ENCODE measurements around the gene NUP35. TPM values are rescaled to one million over a fixed set of nuclear protein-coding genes. Genes with fewer than 3 reads are reported as not detected.

Gene NUP35, protein sequence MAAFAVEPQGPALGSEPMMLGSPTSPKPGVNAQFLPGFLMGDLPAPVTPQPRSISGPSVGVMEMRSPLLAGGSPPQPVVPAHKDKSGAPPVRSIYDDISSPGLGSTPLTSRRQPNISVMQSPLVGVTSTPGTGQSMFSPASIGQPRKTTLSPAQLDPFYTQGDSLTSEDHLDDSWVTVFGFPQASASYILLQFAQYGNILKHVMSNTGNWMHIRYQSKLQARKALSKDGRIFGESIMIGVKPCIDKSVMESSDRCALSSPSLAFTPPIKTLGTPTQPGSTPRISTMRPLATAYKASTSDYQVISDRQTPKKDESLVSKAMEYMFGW
- 25.7 and 31.1 TPM in 2 replicates for total RNA-seq (2014; rRNA removed; shearing (Covaris generic); ENCODE audit: low replicate concordance)

DNA sequence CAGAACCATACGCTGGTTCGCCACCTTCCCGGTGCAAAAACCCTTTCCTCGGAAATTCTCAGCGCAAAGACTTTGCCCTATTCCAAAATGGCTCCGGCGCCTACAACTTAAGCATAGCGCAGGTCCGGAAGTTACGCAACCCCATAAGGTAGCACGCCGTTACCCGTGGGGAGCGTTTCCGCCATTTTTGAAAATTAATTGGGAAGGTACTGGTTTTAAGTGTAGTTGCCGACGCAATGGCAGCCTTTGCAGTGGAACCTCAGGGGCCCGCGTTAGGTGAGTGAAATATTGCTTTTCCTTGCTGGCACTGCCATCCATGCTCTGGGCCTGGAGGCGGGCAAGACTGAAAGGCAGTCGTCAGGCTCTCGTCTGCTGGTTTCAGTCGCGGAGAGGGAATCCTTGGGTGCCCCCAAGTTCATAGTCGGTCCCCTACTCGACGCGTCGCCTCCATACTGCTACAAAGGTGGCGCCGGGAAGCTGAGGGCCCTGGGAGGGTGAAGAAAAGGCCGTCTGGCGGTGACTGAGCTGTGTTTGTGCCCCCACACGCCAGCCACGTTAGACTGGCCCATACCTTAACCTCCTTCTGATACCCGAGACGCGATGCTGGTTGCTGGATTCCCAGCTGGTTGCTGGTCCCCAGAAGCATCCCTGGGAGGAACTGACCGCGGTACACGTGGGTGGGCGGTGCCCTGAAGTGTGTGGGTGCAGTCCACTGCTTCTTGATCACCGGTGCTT is at the start of gene NUP35:
NUP35 (plus strand) TSS at position 222 of the 735 bp plus-strand sequence; CDS start at position 237, 15 bp downstream.
- Histone ChIP-seq H3K36me3 (peaks cover 7% of the 10 kb centered on the region), H3K4me3 (peak within 1 kb of the TSS; percentile 90), H3K27me3 (no peaks in the 10 kb centered on the region), H3K9me3 (no peaks in the 10 kb centered on the region)
- peak; percentile 85 for DNase-seq

DNA sequence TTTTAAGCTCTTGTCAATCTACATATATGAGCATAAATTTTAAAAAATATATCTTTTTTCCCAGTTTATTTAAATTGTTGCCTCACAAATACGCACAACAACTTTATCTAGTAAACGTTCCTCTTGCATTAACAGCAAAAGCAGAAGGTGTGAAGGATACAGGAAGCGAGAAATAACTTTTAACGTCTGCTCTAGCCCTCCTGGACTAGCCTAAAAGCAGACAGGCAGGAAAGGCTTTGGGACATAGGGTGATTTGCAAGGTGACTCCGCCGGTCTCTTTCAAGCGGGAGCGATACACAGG is 46.1 kb upstream of the NUP35 start:
- H3K36me3 ChIP-seq: no peaks in the 10 kb centered on the region
- no peaks in the 10 kb centered on the region for H3K27me3 ChIP-seq
- peak overlapping the region; percentile 63 for H3K4me3 ChIP-seq
- no peaks in the 10 kb centered on the region for H3K9me3 ChIP-seq
- peak; percentile 6 for DNase-seq

DNA sequence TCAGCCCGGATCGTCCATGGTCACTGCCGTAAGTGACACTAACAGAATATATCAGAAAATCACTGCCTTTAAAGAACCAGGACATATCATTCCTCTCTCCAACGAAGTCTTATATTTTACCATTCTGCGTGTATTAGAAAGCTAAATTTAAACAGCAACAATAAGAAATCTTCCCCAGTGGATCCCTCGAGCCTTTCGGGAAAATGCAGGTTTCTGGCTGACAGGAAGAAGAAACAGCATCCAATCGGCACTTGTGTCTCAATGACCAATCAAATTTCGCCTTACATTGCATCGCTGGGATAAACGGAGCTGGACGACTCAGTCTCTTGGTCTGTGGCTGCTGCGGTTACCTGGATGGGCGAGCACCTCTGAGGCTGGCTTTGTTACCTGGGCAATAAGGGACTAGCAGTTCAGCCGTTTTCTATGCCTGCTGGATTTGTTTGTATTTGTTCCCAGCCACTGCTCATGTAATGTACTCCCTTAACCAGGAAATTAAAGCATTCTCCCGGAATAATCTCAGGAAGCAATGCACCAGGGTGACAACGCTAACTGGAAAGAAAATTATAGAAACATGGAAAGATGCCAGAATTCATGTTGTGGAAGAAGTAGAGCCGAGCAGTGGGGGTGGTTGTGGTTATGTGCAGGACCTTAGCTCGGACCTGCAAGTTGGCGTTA is 45.6 kb upstream of the NUP35 start, which contains the start of gene DUSP19:
DUSP19 (plus strand) TSS at position 284 of the 675 bp plus-strand sequence; CDS start at position 471, 187 bp downstream.
- no peaks in the 10 kb centered on the region for H3K9me3 ChIP-seq
- H3K36me3 ChIP-seq: no peaks in the 10 kb centered on the region
- peak within 1 kb of the TSS; percentile 63 for H3K4me3 ChIP-seq
- DNase-seq: peak; percentile 77
- no peaks in the 10 kb centered on the region for H3K27me3 ChIP-seq

DNA sequence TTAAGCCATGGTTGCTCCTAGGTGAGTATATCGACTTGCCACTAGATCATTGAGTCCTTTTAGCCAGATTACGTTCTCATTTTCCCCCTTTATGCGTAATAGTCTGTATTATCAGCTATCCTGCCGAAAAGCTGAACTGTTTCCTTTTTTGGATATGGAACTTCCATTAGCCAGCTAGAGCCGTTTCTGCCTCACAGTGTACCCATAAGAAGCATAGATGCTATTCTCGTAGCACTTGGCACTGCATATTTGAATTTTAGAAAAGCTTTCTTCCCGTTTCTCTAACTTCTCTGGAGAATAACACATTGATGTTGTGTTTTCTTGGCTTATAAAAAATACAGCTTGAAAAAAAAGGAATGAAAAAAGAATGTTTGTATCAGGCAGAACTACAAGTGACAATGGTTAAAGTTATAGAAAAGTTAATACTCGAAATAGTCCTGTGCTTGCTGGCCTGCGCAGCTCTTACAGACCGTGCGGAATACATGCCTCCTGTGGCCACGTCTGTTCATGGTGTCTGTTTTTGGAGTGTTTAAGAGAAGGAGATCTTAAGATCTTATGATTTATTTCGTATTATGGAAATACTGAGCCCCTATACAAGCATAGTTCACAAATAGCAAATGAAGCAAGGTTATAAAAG is 45.0 kb upstream of the NUP35 start:
- no peaks in the 10 kb centered on the region for H3K27me3 ChIP-seq

DNA sequence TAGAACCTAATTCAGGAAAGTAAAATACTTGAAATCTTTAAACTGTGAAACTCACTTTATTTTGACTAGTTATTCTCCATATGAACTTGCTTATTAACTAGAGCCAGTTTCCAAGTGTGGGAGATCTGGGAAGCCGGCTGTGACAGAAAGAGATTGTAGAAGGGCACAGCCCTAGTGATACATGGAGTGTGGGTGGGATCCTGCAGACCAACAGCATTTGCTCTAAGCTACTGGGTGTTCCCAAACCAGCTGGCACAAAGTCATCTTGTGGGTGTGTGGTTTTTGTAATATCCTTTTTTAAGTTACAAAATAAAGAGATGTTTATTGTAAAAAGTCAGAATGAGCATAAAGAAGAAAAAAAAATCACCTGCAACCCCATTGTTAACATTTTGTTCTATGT is 42.3 kb upstream of the NUP35 start:
- no peak for DNase-seq
- H3K27me3 ChIP-seq: no peaks in the 10 kb centered on the region
- no peak overlapping the region for H3K4me3 ChIP-seq
- no peaks in the 10 kb centered on the region for H3K36me3 ChIP-seq
- no peaks in the 10 kb centered on the region for H3K9me3 ChIP-seq

More for the DNA sequence above, 45.0 kb upstream of the NUP35 start:
- Histone ChIP-seq H3K4me3 (peak overlapping the region; percentile 63), H3K36me3 (no peaks in the 10 kb centered on the region), H3K9me3 (no peaks in the 10 kb centered on the region)
- no peak for DNase-seq

DNA sequence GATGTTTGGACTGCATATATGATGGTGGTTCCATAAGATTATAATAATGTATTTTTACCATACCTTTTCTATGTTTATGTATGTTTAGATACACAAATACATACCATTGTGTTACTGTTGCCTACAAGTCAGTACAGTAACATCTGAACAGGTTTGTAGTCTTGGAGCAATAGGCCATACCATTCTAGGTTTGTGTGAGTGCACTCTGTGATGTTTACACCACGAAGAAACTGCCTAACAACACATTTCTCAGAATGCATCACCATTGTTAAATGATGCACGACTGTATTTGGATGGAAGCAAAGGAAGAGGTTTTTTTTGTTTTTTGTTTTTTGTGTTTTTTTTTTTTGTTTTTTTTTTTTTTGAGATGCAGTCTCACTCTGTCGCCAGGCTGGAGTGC is 36.2 kb upstream of the NUP35 start:
- H3K9me3 ChIP-seq: no peaks in the 10 kb centered on the region
- H3K36me3 ChIP-seq: no peaks in the 10 kb centered on the region
- H3K27me3 ChIP-seq: no peaks in the 10 kb centered on the region
- no peak overlapping the region for H3K4me3 ChIP-seq
- DNase-seq: no peak

DNA sequence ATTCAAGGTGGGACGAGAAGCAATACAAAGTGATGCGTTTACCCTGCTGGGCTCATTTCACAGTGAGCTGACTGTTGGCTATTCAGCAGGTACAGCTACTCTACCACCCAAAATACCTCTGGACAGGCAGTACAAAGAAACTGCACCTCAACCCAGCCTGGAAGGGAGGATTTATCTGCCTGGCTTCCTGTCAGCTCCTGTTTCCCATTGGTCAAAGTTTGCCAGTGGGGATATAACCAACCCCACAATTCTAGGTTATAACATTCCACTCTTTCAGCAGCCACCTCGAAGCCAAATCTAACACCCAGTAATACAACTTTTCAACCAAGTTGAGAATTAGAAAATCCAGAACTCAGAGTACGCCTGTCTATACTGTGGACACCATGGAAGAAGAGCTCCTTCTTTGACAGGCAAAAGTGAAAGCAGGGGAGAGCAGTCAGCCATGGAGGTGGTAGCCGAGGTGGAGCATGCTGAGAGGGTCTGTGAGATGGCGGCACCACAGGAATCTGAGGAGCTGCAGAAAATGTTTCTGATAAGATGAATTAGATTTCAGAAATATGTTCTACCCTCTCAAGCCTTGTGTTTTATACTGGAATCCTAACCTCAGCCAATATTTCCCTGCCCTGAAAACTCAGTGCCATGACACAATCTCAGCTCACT is 34.9 kb upstream of the NUP35 start:
- Histone ChIP-seq H3K36me3 (no peaks in the 10 kb centered on the region), H3K9me3 (no peaks in the 10 kb centered on the region), H3K4me3 (no peak overlapping the region), H3K27me3 (no peaks in the 10 kb centered on the region)
- no peak for DNase-seq

DNA sequence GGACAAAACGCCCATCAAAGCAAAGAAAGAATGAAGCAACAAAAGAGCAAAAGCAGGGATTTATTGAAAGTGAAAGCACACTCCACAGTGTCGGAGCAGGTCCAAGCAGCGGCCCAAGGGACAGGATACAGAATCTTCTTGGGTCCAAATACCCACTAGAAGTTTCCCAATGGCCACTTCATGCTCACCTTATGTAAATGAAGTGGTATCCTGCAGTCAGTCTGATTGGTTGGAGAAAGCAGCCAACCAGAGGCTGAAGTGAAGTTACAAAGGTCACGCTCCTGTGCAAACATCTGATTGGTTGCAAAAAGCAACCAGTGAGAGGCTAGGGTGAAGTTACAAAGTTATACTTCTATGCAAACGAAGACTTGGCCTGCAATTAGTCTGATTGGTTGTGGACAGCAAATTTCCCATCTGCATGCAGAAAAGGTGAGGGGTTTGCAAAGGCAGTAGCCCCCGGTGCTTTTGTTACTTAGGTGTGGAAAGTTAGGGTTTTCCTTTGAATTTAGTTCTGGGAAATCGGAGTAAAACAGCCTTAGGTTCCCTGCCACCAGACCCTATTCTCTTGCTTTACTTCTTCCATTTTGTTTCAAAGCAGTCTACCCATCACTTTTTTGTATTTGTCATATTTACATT is 32.8 kb upstream of the NUP35 start:
- H3K4me3 ChIP-seq: no peak overlapping the region
- H3K36me3 ChIP-seq: no peaks in the 10 kb centered on the region
- H3K27me3 ChIP-seq: no peaks in the 10 kb centered on the region
- DNase-seq: no peak
- H3K9me3 ChIP-seq: no peaks in the 10 kb centered on the region

DNA sequence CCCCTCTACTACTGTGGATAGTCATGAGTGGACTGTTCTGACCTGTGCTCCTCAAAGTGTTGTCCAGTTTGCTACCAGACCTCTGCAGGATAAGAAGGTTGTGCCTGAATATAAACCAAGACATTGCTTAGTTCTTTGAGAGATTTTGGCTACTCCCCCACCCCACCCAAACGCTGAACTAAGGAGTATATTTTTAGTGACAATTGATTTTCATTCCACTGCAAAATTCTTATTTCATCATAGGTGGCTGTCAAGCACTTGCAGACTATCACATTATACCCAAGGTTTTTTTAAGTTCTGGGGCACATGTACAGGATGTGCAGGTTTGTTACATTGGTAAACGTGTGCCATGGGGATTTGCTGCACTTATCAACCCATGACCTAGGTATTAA is 32.3 kb upstream of the NUP35 start:
- DNase-seq: no peak
- no peaks in the 10 kb centered on the region for H3K27me3 ChIP-seq
- H3K36me3 ChIP-seq: no peaks in the 10 kb centered on the region
- H3K9me3 ChIP-seq: no peaks in the 10 kb centered on the region
- no peak overlapping the region for H3K4me3 ChIP-seq

DNA sequence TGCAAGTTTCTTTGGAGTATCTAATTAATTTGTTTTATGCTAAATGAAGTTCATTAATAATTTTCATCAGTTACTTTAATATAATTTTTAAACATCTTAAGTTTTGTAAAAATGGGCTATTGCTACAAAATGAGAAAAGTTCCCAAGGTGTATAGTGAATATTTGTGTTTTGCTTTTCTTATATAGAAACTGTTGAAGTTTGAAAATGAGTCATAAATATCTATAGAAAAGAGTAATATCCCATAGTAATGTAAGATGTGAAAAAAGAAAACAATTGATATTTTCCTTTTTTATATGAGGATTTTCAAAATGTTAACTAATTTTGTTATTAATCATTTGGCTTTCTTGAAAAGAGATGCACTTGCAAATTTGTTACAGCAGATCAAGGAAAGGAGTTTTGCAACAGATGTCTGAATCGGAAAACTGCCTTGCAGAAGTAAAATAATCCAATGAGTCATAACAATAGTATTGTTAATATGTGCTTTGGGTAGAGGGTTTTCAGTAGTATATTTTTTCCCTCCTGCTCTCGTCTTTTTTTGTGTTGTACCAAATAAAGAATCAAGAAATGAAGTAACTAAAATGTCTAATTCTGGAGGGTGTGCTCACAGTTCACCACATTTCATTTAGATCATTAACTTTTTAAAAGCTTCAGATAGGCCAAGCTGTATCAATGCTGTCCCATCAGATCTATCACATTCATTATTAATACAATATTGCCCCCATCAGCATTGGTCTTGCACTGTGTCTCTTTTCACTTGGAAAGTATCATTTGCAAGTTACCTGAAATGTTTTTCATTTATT is 30.2 kb upstream of the NUP35 start:
- Histone ChIP-seq H3K36me3 (no peaks in the 10 kb centered on the region), H3K4me3 (no peak overlapping the region), H3K27me3 (no peaks in the 10 kb centered on the region), H3K9me3 (no peaks in the 10 kb centered on the region)
- DNase-seq: no peak

DNA sequence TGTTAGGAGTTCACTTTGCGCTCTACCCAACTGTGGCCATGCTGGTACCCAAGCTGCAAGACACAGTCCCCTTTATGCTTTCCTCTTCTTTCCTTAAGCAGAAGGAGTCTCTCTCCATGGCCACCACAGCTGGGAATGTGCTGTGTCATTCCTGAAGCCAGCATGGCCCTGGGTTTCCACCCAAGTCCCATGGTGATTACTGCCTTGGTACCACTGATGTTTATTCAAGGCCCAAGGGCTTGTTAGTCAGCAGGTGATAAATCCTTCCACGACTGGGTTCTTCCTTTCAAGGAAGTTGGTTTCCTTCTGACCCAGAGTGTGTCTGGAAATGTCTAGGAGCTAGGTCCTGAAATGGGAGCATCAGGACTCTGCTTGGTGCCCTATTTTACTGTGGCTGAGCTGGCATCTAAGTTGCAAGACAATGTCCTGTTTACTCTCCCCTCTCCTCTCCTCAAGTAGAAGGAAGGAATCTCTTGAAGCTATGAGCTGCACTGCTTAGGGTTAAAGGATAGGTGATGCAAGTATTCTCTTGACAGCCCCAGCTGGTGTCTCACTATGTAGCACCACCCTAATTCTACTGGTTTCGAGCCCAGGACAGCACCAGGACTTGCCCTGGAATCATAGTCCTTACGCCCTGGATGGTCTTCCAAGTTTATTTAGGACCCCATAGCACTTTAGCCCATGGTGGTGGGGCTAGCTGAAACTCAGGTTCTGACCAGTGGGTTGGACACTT is 18.7 kb upstream of the NUP35 start:
- Histone ChIP-seq H3K27me3 (no peaks in the 10 kb centered on the region), H3K9me3 (no peaks in the 10 kb centered on the region), H3K4me3 (no peak overlapping the region), H3K36me3 (no peaks in the 10 kb centered on the region)
- DNase-seq: peak; percentile 9

DNA sequence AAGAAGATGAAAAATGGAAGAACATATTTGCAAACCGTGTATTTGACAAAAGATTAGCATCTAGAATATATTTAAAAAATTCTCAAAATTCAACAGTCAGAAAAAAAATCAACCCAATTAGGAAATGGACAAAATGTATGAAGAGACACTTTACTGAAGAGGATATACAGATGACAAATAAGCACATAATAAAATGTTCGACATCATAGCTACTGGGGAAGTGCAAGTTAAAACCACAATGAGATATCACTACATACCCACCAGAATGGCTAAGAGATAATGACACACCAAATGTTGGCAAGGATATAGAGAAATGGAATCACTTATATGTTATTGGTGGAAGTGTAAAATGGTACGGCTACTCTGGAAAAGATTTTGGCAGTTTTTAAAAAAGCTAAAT is 11.7 kb upstream of the NUP35 start:
- no peaks in the 10 kb centered on the region for H3K9me3 ChIP-seq
- H3K4me3 ChIP-seq: no peak overlapping the region
- no peaks in the 10 kb centered on the region for H3K27me3 ChIP-seq
- DNase-seq: no peak
- H3K36me3 ChIP-seq: no peaks in the 10 kb centered on the region

DNA sequence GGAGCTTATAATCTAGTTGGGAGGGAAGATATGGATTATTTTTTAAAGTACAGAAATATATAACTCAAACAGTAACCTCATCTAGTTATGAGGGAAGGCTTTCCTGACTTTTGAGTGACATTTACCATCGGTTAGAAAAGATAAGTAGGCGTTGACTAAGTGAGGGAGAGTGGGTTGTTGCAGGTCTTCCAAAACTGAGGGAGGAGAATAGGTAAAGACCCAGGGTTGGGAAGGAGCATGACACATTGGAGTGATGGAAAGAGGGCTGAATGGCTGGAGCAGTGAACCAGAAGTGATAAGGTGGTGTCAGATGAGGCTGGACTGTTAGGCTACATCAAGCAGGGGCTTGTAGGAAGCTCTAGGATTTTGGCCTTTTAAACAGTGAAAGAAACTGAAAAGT is 10.6 kb upstream of the NUP35 start:
- no peaks in the 10 kb centered on the region for H3K27me3 ChIP-seq
- no peaks in the 10 kb centered on the region for H3K9me3 ChIP-seq
- no peak for DNase-seq
- no peaks in the 10 kb centered on the region for H3K36me3 ChIP-seq
- H3K4me3 ChIP-seq: no peak overlapping the region

DNA sequence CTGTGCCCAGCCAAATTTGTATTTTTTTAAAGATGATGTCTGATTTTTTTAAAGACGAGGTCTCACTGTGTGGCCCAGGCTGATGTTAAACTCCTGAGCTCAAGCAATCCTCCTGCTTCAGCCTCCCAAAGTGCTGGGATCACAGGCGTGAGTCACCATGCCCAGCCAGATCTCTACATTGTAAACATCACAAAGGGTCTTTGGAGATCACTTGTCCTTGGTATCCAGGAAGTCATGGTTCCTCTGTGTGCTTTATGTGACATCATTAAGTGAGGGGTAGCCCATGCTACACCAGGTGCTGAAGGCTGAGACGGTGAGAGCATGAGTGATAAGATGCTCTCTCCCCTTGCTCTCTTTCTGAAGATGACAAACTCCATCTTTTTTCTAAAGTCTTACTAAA is 7.0 kb upstream of the NUP35 start:
- Histone ChIP-seq H3K9me3 (no peaks in the 10 kb centered on the region), H3K4me3 (no peak overlapping the region), H3K27me3 (no peaks in the 10 kb centered on the region), H3K36me3 (no peaks in the 10 kb centered on the region)
- no peak for DNase-seq
